Panc1 (cell line): ENCODE data around the gene CKS1B. TPM values are rescaled to one million over a fixed set of nuclear protein-coding genes. Genes with fewer than 3 reads are reported as not detected.
A peak's percentile ranks its signal among the peaks of the same experiment; 100 is the strongest.

Experiments used
- ATAC-seq: fragments of 200-7000 bp; cut with Tn5 transposase; 2 replicates; pipeline ENCODE4 v1.9.1; 2020; ENCODE audit warnings: mild to moderate bottlenecking, moderate library complexity
- BruUV-seq: library from RNA; stranded (reverse); fragments of 400-500 nt; replicated peaks from 2 replicates; lab custom pipeline; 2021; lab: Mats Ljungman, UMichigan
- CTCF ChIA-PET: fragments of 300-600 bp; sonication (Branson Sonifier 250); formaldehyde crosslinking; loops from one replicate; lab custom pipeline; 2022; ENCODE audit warnings: antibody characterized with exemption; lab: Charles Lee
- POLR2A ChIA-PET: fragments of 300-600 bp; sonication (Branson Sonifier 250); formaldehyde crosslinking; loops from one replicate; lab custom pipeline; 2022; ENCODE audit warnings: antibody characterized with exemption; lab: Charles Lee
- DNase-seq: peaks from one replicate; pipeline ENCODE4 v3.0.0-alpha.2; 2010; ENCODE audit warnings: low read depth, low spot score
- H3K27ac ChIP-seq: 2 replicates; pipeline ENCODE4 v1.5.1; 2011; ENCODE audit warnings: mild to moderate bottlenecking, low read length, inconsistent platforms
- H3K27me3 ChIP-seq: fragments of 200-500 bp; sonication (Bioruptor generic); 2 replicates; pipeline ENCODE4 v1.6.0; 2014; ENCODE audit warnings: low read length, inconsistent platforms; ENCODE audit not compliant: control insufficient read depth, insufficient read depth
- H3K36me3 ChIP-seq: fragments of 200-500 bp; sonication (Bioruptor generic); 2 replicates; pipeline ENCODE4 v1.5.1; 2014; ENCODE audit warnings: inconsistent platforms, mild to moderate bottlenecking, low read length, moderate library complexity; ENCODE audit not compliant: control insufficient read depth, insufficient read depth
- H3K4me1 ChIP-seq: 2 replicates; pipeline ENCODE4 v1.5.1; 2011; ENCODE audit warnings: inconsistent platforms, mild to moderate bottlenecking, low read length, moderate library complexity; ENCODE audit not compliant: control insufficient read depth, insufficient read depth
- H3K4me3 ChIP-seq, 2 experiments: 2 replicates each; pipeline ENCODE4 v1.5.1; 2011 to 2012; ENCODE audit warnings: low read depth in 2 of 2, low read length in 2 of 2, mild to moderate bottlenecking in 2 of 2, inconsistent platforms in 1 of 2, moderate library complexity in 1 of 2
- H3K9me3 ChIP-seq: fragments of 200-500 bp; sonication (Bioruptor generic); 2 replicates; pipeline ENCODE4 v1.5.1; 2014; ENCODE audit warnings: low read depth, mild to moderate bottlenecking, inconsistent platforms, low read length, moderate library complexity; ENCODE audit not compliant: control insufficient read depth, insufficient read depth
- POLR2AphosphoS5 ChIP-seq: IDR thresholded peaks from 2 replicates; pipeline ENCODE4 v1.6.1; 2012; ENCODE audit warnings: mild to moderate bottlenecking, low read depth, low read length, moderate library complexity
- REST ChIP-seq, 2 experiments: IDR thresholded peaks; 2 replicates each; pipeline ENCODE4 v1.6.1; 2011 to 2012; ENCODE audit warnings: low read depth in 2 of 2, control low read depth in 1 of 2, low read length in 1 of 2, mild to moderate bottlenecking in 1 of 2, moderate library complexity in 1 of 2; ENCODE audit not compliant: insufficient read depth in 1 of 2
- SIN3A ChIP-seq: IDR thresholded peaks from 2 replicates; pipeline ENCODE4 v1.6.1; 2012; ENCODE audit warnings: low read depth, mild to moderate bottlenecking, low read length, moderate library complexity, borderline replicate concordance; ENCODE audit not compliant: insufficient read depth
- TCF7L2 ChIP-seq: IDR thresholded peaks from 2 replicates; pipeline ENCODE4 v1.6.1; 2011; ENCODE audit warnings: mild to moderate bottlenecking, low read depth, low read length, inconsistent platforms
- in situ Hi-C: cut with HindIII; loops from 2 replicates; pipeline ENCODE4 v1.10.0; 2016; ENCODE audit warnings: low sequenced_read_pairs, low pct_unique_long_range_greater_than_20kb
- intact Hi-C: fragments of 100-400 bp; cut with micrococcal nuclease; formaldehyde crosslinking; loops from one replicate; pipeline ENCODE4 v1.10.0; 2022; ENCODE audit not compliant: unreplicated experiment
- total RNA-seq: library from RNA; stranded (reverse); gene quantifications from one replicate; pipeline ENCODE4 v1.2.1, GENCODE V29; 2021; ENCODE audit not compliant: unreplicated experiment
- TF ChIP-seq, protein P1 (sequence below): fragments of 450-650 bp; IDR thresholded peaks from 2 replicates; pipeline ENCODE4 v1.5.1; 2017; ENCODE audit warnings: mild to moderate bottlenecking

CKS1B gene
- total RNA-seq, 1 experiment from 2014 or later = 212 TPM

DNA sequence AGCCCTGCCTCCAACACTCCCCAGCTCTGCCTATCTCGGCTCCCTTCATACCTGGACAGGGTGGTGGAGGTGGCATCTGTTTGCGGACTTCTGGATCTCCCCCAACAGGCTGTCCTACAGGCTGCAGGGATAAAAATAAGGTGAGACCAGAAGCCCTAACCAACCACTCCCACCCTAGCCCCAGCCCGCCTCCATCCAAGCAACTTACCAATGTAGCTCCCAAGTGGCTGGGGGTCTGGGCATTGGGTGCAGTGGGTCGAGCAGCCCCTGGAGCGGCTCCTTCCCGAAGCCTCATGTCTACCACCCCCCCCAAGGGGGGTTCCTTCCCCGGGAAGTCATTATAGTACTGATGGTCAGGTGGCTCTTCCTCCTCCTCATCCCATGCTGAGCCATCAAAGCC is 8.4 kb upstream of the CKS1B start:
- Histone ChIP-seq H3K4me1 (peaks cover 42% of the 10 kb centered on the region), H3K27me3 (no peaks in the 10 kb centered on the region), H3K9me3 (no peaks in the 10 kb centered on the region), H3K27ac (no peak overlapping the region), H3K4me3 (no peak overlapping the region), H3K36me3 (peaks cover 17% of the 10 kb centered on the region)
- BruUV-seq = no TSS peak
- in situ Hi-C loops (no loop called here), intact Hi-C loops (no loop called here)
- TF ChIP-seq, protein P1, sequence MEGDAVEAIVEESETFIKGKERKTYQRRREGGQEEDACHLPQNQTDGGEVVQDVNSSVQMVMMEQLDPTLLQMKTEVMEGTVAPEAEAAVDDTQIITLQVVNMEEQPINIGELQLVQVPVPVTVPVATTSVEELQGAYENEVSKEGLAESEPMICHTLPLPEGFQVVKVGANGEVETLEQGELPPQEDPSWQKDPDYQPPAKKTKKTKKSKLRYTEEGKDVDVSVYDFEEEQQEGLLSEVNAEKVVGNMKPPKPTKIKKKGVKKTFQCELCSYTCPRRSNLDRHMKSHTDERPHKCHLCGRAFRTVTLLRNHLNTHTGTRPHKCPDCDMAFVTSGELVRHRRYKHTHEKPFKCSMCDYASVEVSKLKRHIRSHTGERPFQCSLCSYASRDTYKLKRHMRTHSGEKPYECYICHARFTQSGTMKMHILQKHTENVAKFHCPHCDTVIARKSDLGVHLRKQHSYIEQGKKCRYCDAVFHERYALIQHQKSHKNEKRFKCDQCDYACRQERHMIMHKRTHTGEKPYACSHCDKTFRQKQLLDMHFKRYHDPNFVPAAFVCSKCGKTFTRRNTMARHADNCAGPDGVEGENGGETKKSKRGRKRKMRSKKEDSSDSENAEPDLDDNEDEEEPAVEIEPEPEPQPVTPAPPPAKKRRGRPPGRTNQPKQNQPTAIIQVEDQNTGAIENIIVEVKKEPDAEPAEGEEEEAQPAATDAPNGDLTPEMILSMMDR = no peak
- TF ChIP-seq TCF7L2 (no peak), POLR2AphosphoS5 (no peak), SIN3A (no peak), REST (IDR thresholded peaks at IDR 0.05; ENCODE audit: insufficient read depth in 1 of 2, low read depth in 2 of 2, low read length in 1 of 2) (no peak)
- CTCF ChIA-PET = no interaction called here
- no peak for ATAC-seq
- POLR2A ChIA-PET = interaction anchor here (0.6 kb wide), 2 partner anchors 95 to 113 kb away, joined by 5 to 12 read pairs; partner anchors contain the start of gene EFNA3
- no peak for DNase-seq

GRCh38 chr1:154967331-154967950 is 7.0 kb upstream of the CKS1B start:
- TF ChIP-seq POLR2AphosphoS5 (no peak), SIN3A (no peak), TCF7L2 (no peak), REST (IDR thresholded peaks at IDR 0.05; ENCODE audit: insufficient read depth in 1 of 2, low read depth in 2 of 2, low read length in 1 of 2) (no peak)
- TF ChIP-seq, protein P1 = no peak
- BruUV-seq = no TSS peak
- in situ Hi-C loops (no loop called here), intact Hi-C loops (no loop called here)
- no peaks in the 10 kb centered on the region for H3K27me3 ChIP-seq
- no peak for ATAC-seq
- peak overlapping the region in 1 of 2 experiments; percentile 77; a peak in 2 of 4 replicates for H3K4me3 ChIP-seq
- H3K36me3 ChIP-seq = peaks cover 16% of the 10 kb centered on the region
- CTCF ChIA-PET = no interaction called here
- DNase-seq = no peak
- peaks cover 54% of the 10 kb centered on the region for H3K4me1 ChIP-seq
- no peaks in the 10 kb centered on the region for H3K9me3 ChIP-seq
- POLR2A ChIA-PET = no interaction called here
- H3K27ac ChIP-seq = peak overlapping the region; percentile 98
